HL-60 (cell line): ENCODE results near the gene FMN1.

Source experiments
- DNase-seq, 2 experiments: peaks; one replicate each; pipeline ENCODE4 v3.0.0-alpha.2; 2010 to 2020; ENCODE audit warnings: low read depth in 1 of 2, low spot score in 1 of 2
- H3K27ac ChIP-seq: fragments of 250-450 bp; sonication (Bioruptor Pico); replicated peaks from 2 replicates; pipeline ENCODE4 v1.5.1; 2020; ENCODE audit warnings: mild to moderate bottlenecking, moderate library complexity
- H3K27me3 ChIP-seq: fragments of 250-450 bp; sonication (Bioruptor Pico); 2 replicates; pipeline ENCODE4 v1.5.1; 2021; ENCODE audit warnings: mild to moderate bottlenecking, moderate library complexity; ENCODE audit not compliant: insufficient read depth, poor library complexity, severe bottlenecking
- H3K4me3 ChIP-seq: replicated peaks from 2 replicates; pipeline ENCODE4 v1.5.1; 2011; ENCODE audit warnings: mild to moderate bottlenecking, control low read depth, low read length; ENCODE audit not compliant: insufficient read depth
- GABPA ChIP-seq: IDR thresholded peaks from 2 replicates; pipeline ENCODE4 v1.6.1; 2012; ENCODE audit warnings: low read depth
- POLR2AphosphoS5 ChIP-seq: IDR thresholded peaks from 2 replicates; pipeline ENCODE4 v1.6.1; 2012; ENCODE audit warnings: low read depth
- SPI1 ChIP-seq: IDR thresholded peaks from 2 replicates; pipeline ENCODE4 v1.6.1; 2012; ENCODE audit warnings: low read depth, mild to moderate bottlenecking, borderline replicate concordance
- TF ChIP-seq, protein P1 (sequence below): IDR thresholded peaks from 2 replicates; pipeline ENCODE4 v1.6.1; 2012; ENCODE audit warnings: low read depth; ENCODE audit not compliant: insufficient replicate concordance
- TF ChIP-seq, protein P2 (sequence below): IDR thresholded peaks from one replicate; pipeline ENCODE4 v1.5.1; 2011; ENCODE audit warnings: low read length, control low read depth, inconsistent platforms; ENCODE audit not compliant: insufficient read depth

The FMN1 gene

DNA sequence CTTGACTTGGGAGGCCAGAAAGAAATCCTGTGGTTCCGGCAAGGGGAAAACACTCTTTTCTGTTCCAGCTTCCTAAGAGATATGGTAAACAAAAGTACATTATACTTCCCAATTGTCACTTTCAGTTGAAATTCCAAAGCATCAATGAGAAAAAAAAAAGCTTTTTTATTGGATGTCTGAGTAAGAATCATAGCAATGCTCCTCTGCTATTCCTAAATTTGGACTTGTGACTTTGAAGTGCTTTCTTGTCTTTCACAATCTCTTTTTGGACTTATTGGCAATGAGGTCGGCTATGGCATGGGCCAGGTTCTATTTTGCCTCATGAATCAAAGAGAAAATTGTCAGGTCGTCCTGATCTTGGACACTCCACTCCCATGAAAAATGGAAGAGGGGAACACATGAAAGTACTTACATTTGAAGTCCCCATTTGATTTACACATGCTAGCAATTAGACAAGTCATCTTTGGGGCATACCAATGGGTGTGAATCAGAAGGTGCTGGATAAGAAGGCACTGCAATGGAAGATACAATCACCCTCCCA is 306.2 kb downstream of the FMN1 start:
- TF ChIP-seq POLR2AphosphoS5 (no peak), GABPA (no peak), SPI1 (no peak)
- TF ChIP-seq, protein P1, sequence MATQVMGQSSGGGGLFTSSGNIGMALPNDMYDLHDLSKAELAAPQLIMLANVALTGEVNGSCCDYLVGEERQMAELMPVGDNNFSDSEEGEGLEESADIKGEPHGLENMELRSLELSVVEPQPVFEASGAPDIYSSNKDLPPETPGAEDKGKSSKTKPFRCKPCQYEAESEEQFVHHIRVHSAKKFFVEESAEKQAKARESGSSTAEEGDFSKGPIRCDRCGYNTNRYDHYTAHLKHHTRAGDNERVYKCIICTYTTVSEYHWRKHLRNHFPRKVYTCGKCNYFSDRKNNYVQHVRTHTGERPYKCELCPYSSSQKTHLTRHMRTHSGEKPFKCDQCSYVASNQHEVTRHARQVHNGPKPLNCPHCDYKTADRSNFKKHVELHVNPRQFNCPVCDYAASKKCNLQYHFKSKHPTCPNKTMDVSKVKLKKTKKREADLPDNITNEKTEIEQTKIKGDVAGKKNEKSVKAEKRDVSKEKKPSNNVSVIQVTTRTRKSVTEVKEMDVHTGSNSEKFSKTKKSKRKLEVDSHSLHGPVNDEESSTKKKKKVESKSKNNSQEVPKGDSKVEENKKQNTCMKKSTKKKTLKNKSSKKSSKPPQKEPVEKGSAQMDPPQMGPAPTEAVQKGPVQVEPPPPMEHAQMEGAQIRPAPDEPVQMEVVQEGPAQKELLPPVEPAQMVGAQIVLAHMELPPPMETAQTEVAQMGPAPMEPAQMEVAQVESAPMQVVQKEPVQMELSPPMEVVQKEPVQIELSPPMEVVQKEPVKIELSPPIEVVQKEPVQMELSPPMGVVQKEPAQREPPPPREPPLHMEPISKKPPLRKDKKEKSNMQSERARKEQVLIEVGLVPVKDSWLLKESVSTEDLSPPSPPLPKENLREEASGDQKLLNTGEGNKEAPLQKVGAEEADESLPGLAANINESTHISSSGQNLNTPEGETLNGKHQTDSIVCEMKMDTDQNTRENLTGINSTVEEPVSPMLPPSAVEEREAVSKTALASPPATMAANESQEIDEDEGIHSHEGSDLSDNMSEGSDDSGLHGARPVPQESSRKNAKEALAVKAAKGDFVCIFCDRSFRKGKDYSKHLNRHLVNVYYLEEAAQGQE, result no peak
- TF ChIP-seq, protein P2, sequence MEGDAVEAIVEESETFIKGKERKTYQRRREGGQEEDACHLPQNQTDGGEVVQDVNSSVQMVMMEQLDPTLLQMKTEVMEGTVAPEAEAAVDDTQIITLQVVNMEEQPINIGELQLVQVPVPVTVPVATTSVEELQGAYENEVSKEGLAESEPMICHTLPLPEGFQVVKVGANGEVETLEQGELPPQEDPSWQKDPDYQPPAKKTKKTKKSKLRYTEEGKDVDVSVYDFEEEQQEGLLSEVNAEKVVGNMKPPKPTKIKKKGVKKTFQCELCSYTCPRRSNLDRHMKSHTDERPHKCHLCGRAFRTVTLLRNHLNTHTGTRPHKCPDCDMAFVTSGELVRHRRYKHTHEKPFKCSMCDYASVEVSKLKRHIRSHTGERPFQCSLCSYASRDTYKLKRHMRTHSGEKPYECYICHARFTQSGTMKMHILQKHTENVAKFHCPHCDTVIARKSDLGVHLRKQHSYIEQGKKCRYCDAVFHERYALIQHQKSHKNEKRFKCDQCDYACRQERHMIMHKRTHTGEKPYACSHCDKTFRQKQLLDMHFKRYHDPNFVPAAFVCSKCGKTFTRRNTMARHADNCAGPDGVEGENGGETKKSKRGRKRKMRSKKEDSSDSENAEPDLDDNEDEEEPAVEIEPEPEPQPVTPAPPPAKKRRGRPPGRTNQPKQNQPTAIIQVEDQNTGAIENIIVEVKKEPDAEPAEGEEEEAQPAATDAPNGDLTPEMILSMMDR, result no peak
- no peak overlapping the region for H3K27ac ChIP-seq
- H3K4me3 ChIP-seq, result no peak overlapping the region
- peaks cover 3% of the 10 kb centered on the region for H3K27me3 ChIP-seq
- no peak for DNase-seq

DNA sequence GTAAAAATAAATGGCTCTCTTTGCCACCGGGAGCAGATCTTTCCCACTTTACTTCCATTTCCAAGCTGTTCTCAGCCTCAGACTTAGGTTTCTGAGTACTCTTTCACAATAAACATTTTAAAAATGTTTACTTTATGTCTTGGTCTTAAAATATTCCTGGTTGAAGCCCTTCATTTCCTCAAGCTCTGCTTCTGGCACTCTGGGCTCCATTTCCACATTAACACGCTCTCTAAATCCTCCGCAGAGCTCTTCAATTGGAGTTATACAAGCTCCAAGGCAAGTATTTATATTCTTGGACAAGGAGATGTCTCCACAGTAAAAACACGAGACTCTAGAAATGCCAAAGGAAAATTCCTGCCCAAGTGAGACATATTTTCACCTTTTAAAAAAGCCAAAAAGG is 307.4 kb downstream of the FMN1 start:
- no peak for DNase-seq
- no peak overlapping the region for H3K4me3 ChIP-seq
- TF ChIP-seq GABPA (no peak), SPI1 (no peak)
- TF ChIP-seq, protein P1, result no peak
- H3K27me3 ChIP-seq, result peaks cover 3% of the 10 kb centered on the region
- no peak overlapping the region for H3K27ac ChIP-seq

DNA sequence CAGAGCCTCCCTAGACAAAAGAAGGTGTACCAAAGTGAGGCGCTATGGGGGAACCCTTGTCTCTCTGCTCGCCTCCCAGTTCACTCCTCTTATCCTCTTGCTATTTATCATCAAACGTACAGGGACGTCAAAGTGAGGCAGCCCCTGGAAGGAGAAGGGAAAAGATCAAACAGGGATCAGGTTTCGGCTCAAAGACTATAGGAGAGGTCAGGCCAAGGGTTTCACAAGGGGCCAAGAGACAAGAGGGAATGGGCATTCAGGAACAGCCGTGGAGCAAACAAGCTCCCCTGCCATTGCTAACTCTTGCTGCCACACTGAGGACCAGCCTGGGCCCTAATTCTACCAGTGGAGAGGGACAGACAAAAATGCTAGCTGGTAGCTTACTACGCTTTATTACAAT is 308.1 kb downstream of the FMN1 start:
- no peak for DNase-seq
- H3K27me3 ChIP-seq, result peaks cover 3% of the 10 kb centered on the region
- H3K27ac ChIP-seq, result no peak overlapping the region
- TF ChIP-seq SPI1 (no peak), GABPA (no peak), POLR2AphosphoS5 (no peak)
- TF ChIP-seq, protein P1, result no peak
- TF ChIP-seq, protein P2, result no peak
- no peak overlapping the region for H3K4me3 ChIP-seq
